Measurements from ENCODE around the gene USP12. TPM values are rescaled to one million over a fixed set of nuclear protein-coding genes. Genes with fewer than 3 reads are reported as not detected.

The USP12 gene
- total RNA-seq, 1 donor from 2014 or later: 19.7 TPM

GRCh38 chr13:27194895-27195764 lies 23.5 kb upstream of the USP12 start:
- H3K4me2 ChIP-seq: peak overlapping the region; percentile 2
- no peaks in the 10 kb centered on the region for H3F3A ChIP-seq (ENCODE audit: low read depth)
- Mint-ChIP-seq H3K4me3 (no peak overlapping the region), H3K27ac (no peak overlapping the region), H3K36me3 (no peaks in the 10 kb centered on the region), H3K4me1 (peaks cover 13% of the 10 kb centered on the region), H3K9me3 (peaks cover 5% of the 10 kb centered on the region), H3K27me3 (ENCODE audit: insufficient read depth, low read depth) (peaks cover 4% of the 10 kb centered on the region)
- H3K4me3 ChIP-seq: no peak overlapping the region
- no peaks in the 10 kb centered on the region for H3K4me1 ChIP-seq
- TF ChIP-seq EZH2 (IDR thresholded peaks at IDR 0.05) (no peak), EZH2phosphoT487 (IDR thresholded peaks at IDR 0.05) (no peak), CTCF (IDR thresholded peaks at IDR 0.05) (no peak)
- no peaks in the 10 kb centered on the region for H4K20me1 ChIP-seq (ENCODE audit: low read depth)
- H2AFZ ChIP-seq (replicated peaks): no peak overlapping the region
- DNase-seq (ENCODE audit: low spot score): peak; percentile 20
- no peaks in the 10 kb centered on the region for H3K36me3 ChIP-seq
- no peaks in the 10 kb centered on the region for H3K9me3 ChIP-seq (ENCODE audit: low read depth)
- no peaks in the 10 kb centered on the region for H3K27me3 ChIP-seq
- no peak overlapping the region for H3K9ac ChIP-seq
- no peak overlapping the region for H3K27ac ChIP-seq
- no peaks in the 10 kb centered on the region for H3K79me2 ChIP-seq (ENCODE audit: low read depth)

- H3K27me3 ChIP-seq: no peaks in the 10 kb centered on the region
These were observed 22.6 kb upstream of the USP12 start for GRCh38 chr13:27194209-27194608.

GRCh38 chr13:27193496-27193895 lies 21.9 kb upstream of the USP12 start:
- Histone ChIP-seq H3K4me2 (no peak overlapping the region), H3K27me3 (no peaks in the 10 kb centered on the region), H4K20me1 (ENCODE audit: low read depth) (no peaks in the 10 kb centered on the region), H3K4me3 (no peak overlapping the region), H3K9me3 (ENCODE audit: low read depth) (no peaks in the 10 kb centered on the region), H3K79me2 (ENCODE audit: low read depth) (no peaks in the 10 kb centered on the region), H3K4me1 (no peaks in the 10 kb centered on the region), H3F3A (ENCODE audit: low read depth) (no peaks in the 10 kb centered on the region), H2AFZ (replicated peaks) (no peak overlapping the region), H3K27ac (no peak overlapping the region), H3K36me3 (no peaks in the 10 kb centered on the region), H3K9ac (no peak overlapping the region)
- TF ChIP-seq EZH2 (IDR thresholded peaks at IDR 0.05): no peak
- TF ChIP-seq EZH2phosphoT487 (IDR thresholded peaks at IDR 0.05): no peak
- TF ChIP-seq CTCF (IDR thresholded peaks at IDR 0.05): no peak
- Mint-ChIP-seq H3K27ac (no peak overlapping the region), H3K27me3 (ENCODE audit: insufficient read depth, low read depth) (peaks cover 4% of the 10 kb centered on the region), H3K4me1 (peaks cover 13% of the 10 kb centered on the region), H3K9me3 (peaks cover 5% of the 10 kb centered on the region), H3K4me3 (no peak overlapping the region), H3K36me3 (no peaks in the 10 kb centered on the region)
- DNase-seq (ENCODE audit: low spot score): no peak

More at GRCh38 chr13:27194209-27194608, 22.6 kb upstream of the USP12 start:
- Mint-ChIP-seq H3K9me3 (peaks cover 5% of the 10 kb centered on the region), H3K4me1 (peaks cover 13% of the 10 kb centered on the region), H3K27me3 (ENCODE audit: insufficient read depth, low read depth) (peaks cover 4% of the 10 kb centered on the region), H3K4me3 (no peak overlapping the region), H3K36me3 (no peaks in the 10 kb centered on the region), H3K27ac (no peak overlapping the region)
- no peak for DNase-seq (ENCODE audit: low spot score)
- Histone ChIP-seq H4K20me1 (ENCODE audit: low read depth) (no peaks in the 10 kb centered on the region), H2AFZ (replicated peaks) (no peak overlapping the region), H3K4me2 (no peak overlapping the region), H3K27ac (no peak overlapping the region), H3F3A (ENCODE audit: low read depth) (no peaks in the 10 kb centered on the region), H3K9ac (no peak overlapping the region), H3K79me2 (ENCODE audit: low read depth) (no peaks in the 10 kb centered on the region), H3K4me1 (no peaks in the 10 kb centered on the region), H3K4me3 (no peak overlapping the region), H3K36me3 (no peaks in the 10 kb centered on the region), H3K9me3 (ENCODE audit: low read depth) (no peaks in the 10 kb centered on the region)
- TF ChIP-seq CTCF (IDR thresholded peaks at IDR 0.05) (no peak), EZH2phosphoT487 (IDR thresholded peaks at IDR 0.05) (no peak), EZH2 (IDR thresholded peaks at IDR 0.05) (no peak)
